GM12878 (cell line): ENCODE data around the gene IRAK2. TPM values are rescaled to one million over a fixed set of nuclear protein-coding genes. Genes with fewer than 3 reads are reported as not detected.

ENCODE experiments used
- ASH2L ChIP-seq: fragments of 300-600, 200-600 bp; sonication (generic); IDR thresholded peaks from 2 replicates; pipeline ENCODE4 v1.6.1; 2017; ENCODE audit warnings: low read depth, mild to moderate bottlenecking, borderline replicate concordance
- EED ChIP-seq: sonication (generic); IDR thresholded peaks from 2 replicates; pipeline ENCODE4 v1.6.1; 2016; ENCODE audit warnings: antibody characterized with exemption, low read depth
- MEF2A ChIP-seq: IDR thresholded peaks from 2 replicates; pipeline ENCODE4 v1.6.1; 2011; ENCODE audit warnings: low read depth, mild to moderate bottlenecking, low read length, moderate library complexity; ENCODE audit not compliant: insufficient read depth
- MXI1 ChIP-seq: fragments of 150-350 bp; IDR thresholded peaks from 2 replicates; pipeline ENCODE4 v1.6.1; 2011; ENCODE audit warnings: low read depth, mild to moderate bottlenecking, inconsistent platforms, low read length, improper control_type of control experiment
- POU2F2 ChIP-seq: IDR thresholded peaks from 3 replicates; pipeline ENCODE4 v1.6.1; 2011; ENCODE audit warnings: low read depth, mild to moderate bottlenecking, low read length, borderline replicate concordance
- RAD21 ChIP-seq: IDR thresholded peaks from 2 replicates; pipeline ENCODE4 v1.6.1; 2011; ENCODE audit warnings: mild to moderate bottlenecking, low read depth, low read length, moderate library complexity; ENCODE audit not compliant: insufficient read depth
- ZBED1 ChIP-seq: IDR thresholded peaks from 2 replicates; pipeline ENCODE4 v1.6.1; 2016; ENCODE audit warnings: borderline replicate concordance
- ZBTB33 ChIP-seq: fragments of 450-650 bp; IDR thresholded peaks from 2 replicates; pipeline ENCODE4 v1.6.1; 2017; ENCODE audit warnings: mild to moderate bottlenecking
- polyA plus RNA-seq, 11 experiments: library from polyadenylated mRNA; depleted of rRNA in 4 of 11; unstranded in 6 of 11; stranded (reverse) in 5 of 11; fragments of >200 nt; fragmentation: Nextera tagmentation in 4 of 11; fragmentation: Illumina TruSeq in 1 of 11; extraction: Ambion mirVana in 4 of 11; extraction: Trizol in 1 of 11; gene quantifications; 1 replicate in 1 of 11; 2 replicates in 10 of 11; pipeline versions ENCODE4 v1.2.1 to v1.2.3, GENCODE V29; 2011 to 2016; ENCODE audit warnings: inconsistent platforms in 2 of 11, missing spikeins in 2 of 11, low read depth in 1 of 11
- total RNA-seq, 4 experiments: library from RNA; depleted of rRNA in 3 of 4; stranded (reverse); fragments of >200 nt in 3 of 4; fragmentation: Illumina TruSeq in 1 of 4; extraction: Trizol in 1 of 4; gene quantifications; 2 replicates each; pipeline versions ENCODE4 v1.2.1 to v1.2.3, GENCODE V29; 2013 to 2021
- TF ChIP-seq, protein P1 (sequence below): IDR thresholded peaks from 2 replicates; pipeline ENCODE4 v1.6.1; 2011; ENCODE audit warnings: borderline replicate concordance, low read depth, mild to moderate bottlenecking, moderate library complexity, low read length; ENCODE audit not compliant: insufficient read depth, poor library complexity, severe bottlenecking

Gene IRAK2
- total and polyA plus RNA-seq, 10 of the 15 experiments (the other 5 are each of a cell fraction or from before 2014, with no cell fraction given), result 0.48 to 5.7 (median 4.5) TPM

DNA sequence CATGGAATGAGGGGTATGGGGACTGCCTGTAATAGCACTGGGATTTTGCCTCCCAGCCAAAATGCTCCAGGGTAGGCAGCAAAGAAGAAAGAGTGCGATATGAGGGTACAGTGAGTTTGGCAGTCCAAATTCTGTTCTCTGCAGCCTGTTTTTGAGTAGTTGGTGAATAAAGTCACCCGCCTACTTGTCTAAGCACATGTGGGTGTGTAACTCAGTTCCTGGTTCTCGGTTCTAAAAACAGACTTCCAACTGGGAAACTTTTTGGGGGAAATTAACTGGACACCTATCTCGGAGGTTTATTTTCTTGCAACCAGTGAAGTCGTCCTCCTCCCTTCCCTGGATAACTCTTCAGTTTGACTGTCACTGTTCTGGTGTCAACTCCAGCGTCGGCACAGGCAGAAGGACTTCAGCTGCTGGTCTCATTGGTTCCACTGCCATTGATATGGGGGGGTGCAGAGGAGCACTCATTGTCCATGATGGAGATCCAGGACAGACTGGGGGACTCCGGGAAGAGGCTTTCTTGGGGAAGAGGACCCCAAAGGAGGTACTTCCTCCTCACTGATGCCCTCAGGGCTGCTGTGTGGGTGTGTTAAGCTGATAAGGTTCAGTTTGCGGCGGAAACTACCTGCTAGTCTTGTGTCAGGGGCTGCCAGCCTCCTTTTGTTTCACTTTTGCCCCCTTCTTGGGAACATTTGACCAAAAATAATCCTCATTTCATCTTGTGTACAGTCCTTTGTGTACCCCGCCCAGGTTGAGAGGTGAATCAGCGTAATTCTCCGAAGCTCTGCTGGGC, 114.9 kb downstream of the IRAK2 start (continued):
- TF ChIP-seq POU2F2, result no peak
- no peak for TF ChIP-seq ZBTB33
- TF ChIP-seq MXI1, result no peak
- TF ChIP-seq ZBED1, result no peak
- TF ChIP-seq RAD21, result no peak
- TF ChIP-seq EED, result no peak
- no peak for TF ChIP-seq MEF2A
- no peak for TF ChIP-seq ASH2L
- TF ChIP-seq, protein P1, sequence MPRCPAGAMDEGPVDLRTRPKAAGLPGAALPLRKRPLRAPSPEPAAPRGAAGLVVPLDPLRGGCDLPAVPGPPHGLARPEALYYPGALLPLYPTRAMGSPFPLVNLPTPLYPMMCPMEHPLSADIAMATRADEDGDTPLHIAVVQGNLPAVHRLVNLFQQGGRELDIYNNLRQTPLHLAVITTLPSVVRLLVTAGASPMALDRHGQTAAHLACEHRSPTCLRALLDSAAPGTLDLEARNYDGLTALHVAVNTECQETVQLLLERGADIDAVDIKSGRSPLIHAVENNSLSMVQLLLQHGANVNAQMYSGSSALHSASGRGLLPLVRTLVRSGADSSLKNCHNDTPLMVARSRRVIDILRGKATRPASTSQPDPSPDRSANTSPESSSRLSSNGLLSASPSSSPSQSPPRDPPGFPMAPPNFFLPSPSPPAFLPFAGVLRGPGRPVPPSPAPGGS, result no peak
